Transverse colon (tissue), 4 donors: ENCODE measurements around the gene ZNF408.

Experiments used
- POLR2AphosphoS5 ChIP-seq, 3 donors: sonication (generic); formaldehyde crosslinking; IDR thresholded peaks; one replicate each; pipeline ENCODE4 v1.6.1; 2016; ENCODE audit warnings: antibody characterized with exemption in 3 of 3
- TF ChIP-seq, protein P1 (sequence below), 5 experiments: fragments of 200-600 bp in 3 of 5; fragments of 450-650 bp in 2 of 5; sonication (generic) in 3 of 5; IDR thresholded peaks; 1 replicate in 2 of 5; 2 replicates in 3 of 5; pipeline ENCODE4 v1.5.1; 2016 to 2017; ENCODE audit warnings: antibody characterized with exemption in 5 of 5, inconsistent platforms in 3 of 5, mild to moderate bottlenecking in 2 of 5, moderate library complexity in 1 of 5

DNA sequence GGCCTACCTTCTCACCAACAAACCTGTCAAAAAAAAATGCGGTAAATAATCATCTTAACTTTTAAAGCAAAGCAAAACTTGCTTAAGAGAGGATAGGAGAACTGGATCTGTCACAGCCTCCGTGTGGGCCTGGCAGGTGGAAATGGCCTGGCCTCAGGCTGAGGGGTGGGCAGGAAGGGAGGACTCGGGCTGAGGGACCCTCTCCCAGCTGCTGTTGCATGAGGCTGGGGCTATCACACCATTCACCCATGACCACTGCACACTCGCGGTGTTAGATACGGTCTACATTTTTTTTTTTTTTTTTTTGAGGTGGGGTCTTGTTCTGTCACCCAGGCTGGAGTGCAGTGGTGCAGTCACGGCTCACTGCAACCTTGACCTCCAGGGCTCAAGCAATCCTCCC lies 24.9 kb upstream of the ZNF408 start:
- TF ChIP-seq, protein P1, sequence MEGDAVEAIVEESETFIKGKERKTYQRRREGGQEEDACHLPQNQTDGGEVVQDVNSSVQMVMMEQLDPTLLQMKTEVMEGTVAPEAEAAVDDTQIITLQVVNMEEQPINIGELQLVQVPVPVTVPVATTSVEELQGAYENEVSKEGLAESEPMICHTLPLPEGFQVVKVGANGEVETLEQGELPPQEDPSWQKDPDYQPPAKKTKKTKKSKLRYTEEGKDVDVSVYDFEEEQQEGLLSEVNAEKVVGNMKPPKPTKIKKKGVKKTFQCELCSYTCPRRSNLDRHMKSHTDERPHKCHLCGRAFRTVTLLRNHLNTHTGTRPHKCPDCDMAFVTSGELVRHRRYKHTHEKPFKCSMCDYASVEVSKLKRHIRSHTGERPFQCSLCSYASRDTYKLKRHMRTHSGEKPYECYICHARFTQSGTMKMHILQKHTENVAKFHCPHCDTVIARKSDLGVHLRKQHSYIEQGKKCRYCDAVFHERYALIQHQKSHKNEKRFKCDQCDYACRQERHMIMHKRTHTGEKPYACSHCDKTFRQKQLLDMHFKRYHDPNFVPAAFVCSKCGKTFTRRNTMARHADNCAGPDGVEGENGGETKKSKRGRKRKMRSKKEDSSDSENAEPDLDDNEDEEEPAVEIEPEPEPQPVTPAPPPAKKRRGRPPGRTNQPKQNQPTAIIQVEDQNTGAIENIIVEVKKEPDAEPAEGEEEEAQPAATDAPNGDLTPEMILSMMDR (IDR thresholded peaks at IDR 0.05): no peak
- no peak for TF ChIP-seq POLR2AphosphoS5 (IDR thresholded peaks at IDR 0.05)
